Uterus (tissue), 4 donors: ENCODE data around the gene BTF3L4. TPM values are rescaled to one million over a fixed set of nuclear protein-coding genes. Genes with fewer than 3 reads are reported as not detected.

Experiments
- DNase-seq, 2 donors: peaks; one replicate each; pipeline ENCODE4 v3.0.0-alpha.2; 2019 to 2020
- H3K27ac ChIP-seq, 2 donors: fragments of 200-600 bp; sonication (generic); 1 replicate in 1 of 2; 2 replicates in 1 of 2; pipeline ENCODE4 v1.5.1; 2016 to 2018
- H3K27me3 ChIP-seq, 2 donors: fragments of 200-600 bp; sonication (generic); one replicate each; pipeline ENCODE4 v1.5.1; 2018 to 2019; ENCODE audit warnings: control low read depth in 1 of 2
- H3K36me3 ChIP-seq, 2 donors: fragments of 200-600 bp; sonication (generic); one replicate each; pipeline ENCODE4 v1.5.1; 2019; ENCODE audit warnings: control low read depth in 1 of 2
- H3K4me1 ChIP-seq, 2 donors: fragments of 200-600 bp; sonication (generic); one replicate each; pipeline ENCODE4 v1.5.1; 2018 to 2019; ENCODE audit warnings: control low read depth in 1 of 2
- H3K4me3 ChIP-seq, 2 donors: fragments of 200-600 bp; sonication (generic); 1 replicate in 1 of 2; 2 replicates in 1 of 2; pipeline ENCODE4 v1.5.1; 2018 to 2019; ENCODE audit warnings: mild to moderate bottlenecking in 1 of 2
- H3K9me3 ChIP-seq, 2 donors: fragments of 200-600 bp; sonication (generic); one replicate each; pipeline ENCODE4 v1.5.1; 2019; ENCODE audit warnings: control low read depth in 1 of 2
- POLR2A ChIP-seq, 2 donors: fragments of 450-650 bp; IDR thresholded peaks; one replicate each; pipeline ENCODE4 v1.6.1; 2016; ENCODE audit warnings: antibody characterized with exemption in 2 of 2, mild to moderate bottlenecking in 1 of 2, moderate library complexity in 1 of 2
- intact Hi-C: fragments of 100-400 bp; cut with DNase I; formaldehyde crosslinking; loops from one replicate; pipeline ENCODE4 v1.15.1; 2023; ENCODE audit warnings: low total_unique reads
- total RNA-seq, 4 donors: library from RNA; depleted of rRNA in 3 of 4; stranded (reverse); fragments of >200 nt in 3 of 4; gene quantifications; one replicate each; pipeline versions ENCODE4 v1.1.0 to v1.2.4, GENCODE V29; 2014 to 2023
- TF ChIP-seq, protein P1 (sequence below), 4 experiments: fragments of 200-600 bp in 2 of 4; fragments of 450-650 bp in 2 of 4; sonication (generic) in 2 of 4; IDR thresholded peaks; one replicate each; pipeline ENCODE4 v1.5.1; 2016 to 2019; ENCODE audit warnings: antibody characterized with exemption in 4 of 4, mild to moderate bottlenecking in 2 of 4, moderate library complexity in 1 of 4
- donor health status: DM: yes; HTN: yes; CAD: no.

The BTF3L4 gene
- 100 to 1,000 TPM in 1 of 4 donors, 10 to 100 TPM in 2, 1 to 10 TPM in 1; 4.9 to 105 (median 70.8) TPM for total RNA-seq

DNA sequence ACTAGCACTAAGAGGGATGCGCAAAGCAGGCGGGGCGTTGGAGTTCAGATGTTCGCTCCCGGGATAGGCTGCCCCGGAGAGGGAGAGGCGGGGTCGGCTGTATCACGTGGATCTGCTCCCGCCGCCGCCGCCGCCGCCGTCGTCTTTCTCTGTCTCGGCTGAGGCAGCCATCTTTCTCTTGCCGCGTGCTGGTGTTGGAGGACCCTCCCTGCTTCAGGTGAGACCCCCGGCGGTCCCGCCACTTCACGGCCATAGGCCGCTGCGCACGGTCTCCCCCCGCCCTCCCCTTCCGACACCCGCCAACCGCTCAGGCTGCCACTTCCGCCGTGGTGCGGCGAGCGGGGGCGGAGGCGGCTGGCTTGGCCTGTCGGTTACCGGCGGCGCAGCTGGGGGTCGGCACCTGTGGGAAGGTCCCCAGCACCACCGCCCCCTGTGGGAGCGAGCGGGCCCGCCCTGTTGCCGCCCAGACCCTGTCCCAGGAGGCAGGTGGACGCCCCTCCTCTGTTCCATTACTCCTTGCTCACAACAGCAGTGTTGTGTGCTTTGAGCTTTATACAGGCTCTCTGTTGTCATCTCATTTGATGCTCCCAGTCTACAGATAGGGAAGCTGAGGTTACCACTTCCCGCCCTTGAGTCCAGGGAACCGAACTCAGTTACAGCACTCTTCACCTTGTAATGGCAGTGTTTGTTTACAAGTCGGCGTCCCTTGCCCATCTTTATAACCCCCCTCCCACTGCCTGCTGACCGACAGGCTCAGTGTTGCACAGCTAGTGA is at the start of gene BTF3L4:
TSS of gene BTF3L4 (plus strand) at position 133 of the 774 bp plus-strand sequence. CDS start 3,553 bp downstream, outside the sequence.
- Histone ChIP-seq H3K4me1 (peaks cover 0 to 10% of the 10 kb centered on the region in 2 donors), H3K27me3 (no peaks in the 10 kb centered on the region), H3K9me3 (no peaks in the 10 kb centered on the region), H3K36me3 (no peaks in the 10 kb centered on the region), H3K4me3 (peak within 1 kb of the TSS; percentile 65 to 77), H3K27ac (peak within 1 kb of the TSS; percentile 90)
- intact Hi-C loops = no loop called here
- TF ChIP-seq POLR2A (IDR thresholded peaks at IDR 0.05) = peak; percentile 48 to 78
- TF ChIP-seq, protein P1, sequence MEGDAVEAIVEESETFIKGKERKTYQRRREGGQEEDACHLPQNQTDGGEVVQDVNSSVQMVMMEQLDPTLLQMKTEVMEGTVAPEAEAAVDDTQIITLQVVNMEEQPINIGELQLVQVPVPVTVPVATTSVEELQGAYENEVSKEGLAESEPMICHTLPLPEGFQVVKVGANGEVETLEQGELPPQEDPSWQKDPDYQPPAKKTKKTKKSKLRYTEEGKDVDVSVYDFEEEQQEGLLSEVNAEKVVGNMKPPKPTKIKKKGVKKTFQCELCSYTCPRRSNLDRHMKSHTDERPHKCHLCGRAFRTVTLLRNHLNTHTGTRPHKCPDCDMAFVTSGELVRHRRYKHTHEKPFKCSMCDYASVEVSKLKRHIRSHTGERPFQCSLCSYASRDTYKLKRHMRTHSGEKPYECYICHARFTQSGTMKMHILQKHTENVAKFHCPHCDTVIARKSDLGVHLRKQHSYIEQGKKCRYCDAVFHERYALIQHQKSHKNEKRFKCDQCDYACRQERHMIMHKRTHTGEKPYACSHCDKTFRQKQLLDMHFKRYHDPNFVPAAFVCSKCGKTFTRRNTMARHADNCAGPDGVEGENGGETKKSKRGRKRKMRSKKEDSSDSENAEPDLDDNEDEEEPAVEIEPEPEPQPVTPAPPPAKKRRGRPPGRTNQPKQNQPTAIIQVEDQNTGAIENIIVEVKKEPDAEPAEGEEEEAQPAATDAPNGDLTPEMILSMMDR (IDR thresholded peaks at IDR 0.05) = no peak
- peak; percentile 90 to 94 for DNase-seq

DNA sequence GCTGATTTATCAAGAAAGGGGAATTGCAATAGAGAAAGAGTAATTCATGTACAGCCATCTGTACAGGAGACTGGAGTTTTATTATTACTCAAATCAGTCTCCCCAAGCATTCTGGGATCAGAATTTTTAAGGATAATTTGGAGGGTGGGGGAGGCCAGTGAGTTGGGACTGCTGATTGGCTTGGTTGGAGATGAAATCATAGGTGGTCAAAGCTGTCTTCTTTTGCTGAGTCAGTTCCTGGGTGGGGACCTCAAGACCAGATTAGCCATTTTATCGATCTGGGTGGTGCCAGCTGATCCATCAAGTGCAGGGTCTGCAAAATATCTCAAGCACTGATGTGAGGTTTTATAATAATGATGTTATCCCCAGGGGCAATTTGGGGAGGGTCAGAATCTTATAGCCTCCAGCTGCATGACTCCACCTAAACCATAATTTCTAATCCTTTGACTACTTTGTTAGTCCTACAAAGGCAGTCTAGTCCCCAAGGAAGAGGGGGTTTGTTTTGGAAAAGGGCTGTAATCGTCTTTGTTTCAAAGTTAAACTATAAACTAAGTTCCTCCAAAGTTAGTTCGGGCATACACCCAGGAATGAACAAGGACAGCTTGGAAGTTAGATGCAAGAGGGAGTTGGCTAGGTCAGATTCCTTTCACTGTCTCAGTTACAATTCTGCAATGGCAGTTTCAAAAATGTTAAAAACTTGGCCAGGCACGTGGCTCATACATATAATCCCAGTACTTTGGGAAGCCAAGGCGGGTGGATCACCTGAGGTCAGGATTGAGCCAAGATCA is 48.7 kb upstream of the BTF3L4 start:
- TF ChIP-seq POLR2A (IDR thresholded peaks at IDR 0.05) = no peak
- TF ChIP-seq, protein P1 (IDR thresholded peaks at IDR 0.05) = no peak
- no peaks in the 10 kb centered on the region for H3K36me3 ChIP-seq
- H3K4me1 ChIP-seq = no peaks in the 10 kb centered on the region
- no peak overlapping the region for H3K27ac ChIP-seq
- no peak for DNase-seq
- H3K4me3 ChIP-seq = no peak overlapping the region
- H3K9me3 ChIP-seq = no peaks in the 10 kb centered on the region
- intact Hi-C loops = no loop called here
- H3K27me3 ChIP-seq = no peaks in the 10 kb centered on the region

DNA sequence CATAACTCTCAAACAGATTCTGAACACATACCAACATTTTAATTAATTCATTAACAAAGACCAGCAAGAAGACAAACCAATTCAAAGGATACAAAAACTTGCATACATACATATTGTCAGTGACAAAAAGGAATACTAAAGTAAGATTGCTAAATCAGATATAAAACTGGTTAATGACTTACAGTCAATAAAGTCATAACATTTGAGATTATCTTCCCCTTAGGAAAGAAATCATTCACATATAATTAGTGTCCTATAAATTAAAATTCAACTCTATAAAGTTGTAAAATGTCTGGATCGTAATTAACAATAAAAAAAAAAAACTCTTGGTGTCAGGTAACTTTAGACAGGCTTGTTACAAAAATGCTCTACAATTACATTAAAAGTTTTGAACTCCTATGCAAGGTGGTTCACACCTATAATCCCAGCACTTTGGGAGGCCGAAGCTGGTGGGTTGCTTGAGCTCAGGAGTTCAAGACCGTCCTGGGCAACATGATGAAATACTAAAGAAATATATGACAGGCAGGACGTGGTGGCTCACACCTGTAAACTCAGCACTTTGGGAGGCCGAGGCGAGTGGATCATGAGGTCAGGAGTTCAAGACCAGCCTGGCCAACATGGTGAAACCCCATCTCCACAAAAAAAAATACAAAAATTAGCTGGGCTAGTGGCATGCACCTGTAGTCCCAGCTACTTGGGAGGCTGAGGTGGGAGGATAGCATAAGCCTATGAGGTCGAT is 47.9 kb upstream of the BTF3L4 start:
- DNase-seq = no peak

DNA sequence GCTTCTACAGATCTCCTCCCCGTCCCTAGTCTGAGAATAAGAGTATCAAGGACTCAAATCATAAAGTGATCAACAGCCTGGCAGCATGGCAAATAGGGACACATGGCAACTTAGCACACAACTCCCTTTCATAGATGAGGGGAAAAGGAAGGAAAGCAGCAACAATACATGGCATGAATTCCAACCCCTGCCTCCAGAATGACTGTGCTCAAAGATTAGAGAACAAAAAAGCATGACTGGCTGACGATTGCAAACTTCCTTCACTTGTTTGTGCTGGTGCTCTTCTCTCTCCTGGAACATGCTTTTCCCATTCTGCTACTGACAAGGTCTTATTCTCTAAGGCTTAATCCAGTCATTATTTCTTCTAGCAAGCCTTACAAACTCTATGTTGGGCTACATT is 34.0 kb upstream of the BTF3L4 start:
- H3K4me3 ChIP-seq = no peak overlapping the region
- no peaks in the 10 kb centered on the region for H3K27me3 ChIP-seq
- no peaks in the 10 kb centered on the region for H3K4me1 ChIP-seq
- no peaks in the 10 kb centered on the region for H3K9me3 ChIP-seq
- no peaks in the 10 kb centered on the region for H3K36me3 ChIP-seq
- TF ChIP-seq, protein P1 (IDR thresholded peaks at IDR 0.05) = no peak
- no peak for TF ChIP-seq POLR2A (IDR thresholded peaks at IDR 0.05)
- intact Hi-C loops = no loop called here
- DNase-seq = no peak
- H3K27ac ChIP-seq = no peak overlapping the region

More for the DNA sequence above, 47.9 kb upstream of the BTF3L4 start:
- no peak for TF ChIP-seq POLR2A (IDR thresholded peaks at IDR 0.05)
- TF ChIP-seq, protein P1 (IDR thresholded peaks at IDR 0.05) = no peak
- H3K36me3 ChIP-seq = no peaks in the 10 kb centered on the region
- no peak overlapping the region for H3K27ac ChIP-seq
- intact Hi-C loops = no loop called here
- no peaks in the 10 kb centered on the region for H3K4me1 ChIP-seq
- H3K4me3 ChIP-seq = no peak overlapping the region
- H3K27me3 ChIP-seq = no peaks in the 10 kb centered on the region
- H3K9me3 ChIP-seq = no peaks in the 10 kb centered on the region
